Measurements from ENCODE around the gene OR6C3.
"Not testable (repeated sequence)": the region's sequence is repeated elsewhere in the genome, so short reads cannot be mapped to it uniquely, and the experiment has no call there.

The OR6C3 gene

DNA sequence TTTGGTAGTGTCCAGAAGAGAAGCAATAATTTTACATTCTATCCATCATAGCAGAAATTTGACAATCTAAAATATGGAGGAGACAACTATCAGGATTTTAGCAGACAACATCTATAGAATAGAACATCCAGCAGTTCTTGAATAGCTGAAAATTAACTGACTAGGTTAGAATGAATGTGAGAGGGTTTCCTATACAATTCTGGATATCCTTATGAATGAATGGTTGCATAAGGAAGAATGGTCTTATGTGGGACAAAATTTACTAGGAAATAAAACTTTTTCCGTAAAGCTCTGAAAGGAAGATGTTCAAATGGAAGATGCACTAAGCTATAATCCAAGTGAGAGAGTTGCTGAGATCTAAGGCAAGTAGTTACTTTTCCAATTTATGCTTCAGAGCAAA is at the start of gene OR6C3:
OR6C3 (plus strand) TSS at position 301 of the 400 bp plus-strand sequence. CDS start 955 bp downstream, outside the sequence.
- no peak for DNase-seq (ENCODE audit: extremely low read depth in 1 of 2, low read depth in 1 of 2)

GRCh38 chr12:55280991-55281390 is 49.6 kb upstream of the OR6C3 start:
- no peak for DNase-seq (ENCODE audit: extremely low read depth in 1 of 2, low read depth in 1 of 2)

DNA sequence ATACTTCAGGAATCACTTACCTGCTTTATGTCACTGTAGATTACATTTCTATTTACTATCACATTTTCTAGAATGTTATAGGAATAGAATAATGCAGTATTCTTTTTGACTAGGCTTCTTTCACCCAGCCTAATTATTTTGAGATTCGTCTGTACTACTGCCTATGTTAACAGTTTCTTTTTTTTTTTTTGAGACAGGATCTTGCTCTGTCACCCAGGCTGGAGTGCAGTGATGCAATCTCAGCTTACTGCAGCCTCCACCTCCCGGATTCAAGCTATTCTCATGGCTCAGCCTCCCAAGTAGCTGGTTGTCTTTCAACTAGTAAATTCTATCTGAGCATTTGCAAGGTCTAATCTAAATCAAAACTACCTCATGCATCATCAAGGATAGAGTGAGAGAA is 40.5 kb upstream of the OR6C3 start:
- DNase-seq (ENCODE audit: extremely low read depth in 1 of 2, low read depth in 1 of 2): no peak

DNA sequence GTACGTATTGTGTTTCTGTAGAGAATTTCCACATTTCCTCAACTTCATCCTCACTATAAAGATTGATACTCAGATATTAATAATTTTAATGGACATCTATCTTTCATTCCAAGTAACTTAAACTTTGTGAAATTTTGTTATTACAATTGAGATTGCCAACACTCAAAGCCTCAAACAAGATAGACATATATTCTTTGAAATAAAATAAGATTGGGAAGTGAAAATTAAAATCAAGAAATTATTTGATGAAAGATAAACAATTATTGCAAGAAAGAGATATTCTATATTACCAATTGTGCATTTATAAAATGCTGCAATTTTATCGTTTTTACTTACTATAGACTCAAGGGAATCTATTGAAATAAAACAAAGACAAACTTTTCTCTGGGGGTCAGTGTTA is 34.1 kb upstream of the OR6C3 start, which contains the start of gene OR6C6:
OR6C6 (minus strand) TSS at position 101 of the 400 bp plus-strand sequence. CDS start 1,337 bp downstream, outside the sequence.
- no peak for DNase-seq (ENCODE audit: extremely low read depth in 1 of 2, low read depth in 1 of 2)

DNA sequence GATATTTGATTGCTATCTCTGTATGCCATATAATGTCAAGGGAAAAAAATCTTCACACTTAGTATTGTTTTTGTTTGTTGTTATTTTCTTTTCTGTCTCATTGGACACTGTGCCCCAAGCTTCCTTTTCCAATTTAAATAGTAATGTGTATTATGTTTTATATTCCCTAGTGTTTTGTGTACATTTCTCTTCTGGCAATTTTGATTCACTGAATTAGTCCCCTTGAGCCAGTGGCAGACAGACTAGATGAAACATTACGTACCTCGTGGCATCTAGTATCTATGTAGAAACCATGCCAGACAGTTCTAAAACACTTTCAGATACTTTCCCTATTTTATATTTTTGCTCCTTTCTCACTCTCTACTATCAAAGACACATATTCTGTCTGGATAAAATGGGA is 16.5 kb upstream of the OR6C3 start, which contains the start of gene OR6C1:
OR6C1 (plus strand) TSS at position 301 of the 400 bp plus-strand sequence. CDS start 6,257 bp downstream, outside the sequence.
- DNase-seq (ENCODE audit: extremely low read depth in 1 of 2, low read depth in 1 of 2): no peak

DNA sequence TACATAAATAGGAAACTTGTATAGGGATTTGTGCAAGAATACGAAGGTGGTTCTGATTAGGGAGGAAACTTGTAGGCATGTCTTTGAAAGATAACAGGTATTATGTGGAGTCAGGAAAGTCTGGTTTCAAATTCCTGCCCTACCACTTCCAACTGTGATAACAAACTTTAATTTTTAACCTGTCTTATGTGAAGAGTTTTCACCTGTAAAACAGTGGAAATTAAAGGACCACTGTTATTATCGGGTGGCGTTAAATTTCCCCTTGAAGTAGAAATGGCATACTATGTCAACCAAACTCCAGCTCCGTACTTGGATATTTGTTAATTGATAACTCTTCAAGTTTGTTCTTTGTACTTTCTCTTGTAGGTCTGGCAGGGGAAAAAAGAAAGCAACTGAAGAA is 10.3 kb upstream of the OR6C3 start:
- no peak for DNase-seq (ENCODE audit: extremely low read depth in 1 of 2, low read depth in 1 of 2)

GRCh38 chr12:55325801-55326200 is 4.7 kb upstream of the OR6C3 start:
- DNase-seq (ENCODE audit: extremely low read depth in 1 of 2, low read depth in 1 of 2): not testable (repeated sequence)

DNA sequence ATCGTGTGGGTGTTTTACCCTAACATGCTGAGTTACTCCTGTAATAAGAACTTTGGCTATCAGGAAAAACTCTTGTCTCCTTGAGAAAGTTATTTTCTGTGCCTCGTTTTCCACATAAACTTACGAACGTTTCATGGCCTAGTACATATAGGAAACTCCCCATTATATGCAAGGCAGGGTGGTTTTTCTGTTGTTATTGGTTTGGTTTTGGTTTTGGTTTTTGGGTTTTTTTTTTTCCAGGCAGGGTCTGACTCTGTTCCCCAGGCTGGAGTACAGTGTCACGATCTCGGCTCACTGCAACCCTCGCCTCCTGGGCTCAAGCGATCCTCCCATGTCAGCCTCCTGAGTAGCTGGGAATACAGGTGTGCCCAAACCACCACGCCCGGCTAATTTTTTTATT is 5.5 kb downstream of the OR6C3 start:
- DNase-seq (ENCODE audit: extremely low read depth in 1 of 2, low read depth in 1 of 2): no peak

DNA sequence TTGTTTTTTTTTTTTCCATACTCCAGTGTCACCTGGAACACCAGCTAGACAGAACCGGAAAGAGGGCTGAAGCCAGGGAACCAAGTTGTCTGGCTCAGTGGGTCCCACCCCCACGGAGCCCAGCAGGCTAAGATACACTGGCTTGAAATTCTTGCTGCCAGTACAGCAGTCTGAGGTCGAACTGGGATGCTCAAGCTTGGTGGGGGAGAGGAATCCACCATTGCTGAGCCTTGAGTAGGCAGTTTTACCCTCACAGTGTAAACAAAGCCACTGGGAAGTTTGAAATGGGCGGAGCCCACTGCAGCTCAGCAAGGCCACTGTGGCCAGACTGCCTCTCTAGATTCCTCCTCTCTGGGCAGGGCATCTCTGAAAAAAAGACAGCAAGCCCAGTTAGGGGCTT is 24.8 kb downstream of the OR6C3 start:
- not testable (repeated sequence) for DNase-seq (ENCODE audit: extremely low read depth in 1 of 2, low read depth in 1 of 2)

DNA sequence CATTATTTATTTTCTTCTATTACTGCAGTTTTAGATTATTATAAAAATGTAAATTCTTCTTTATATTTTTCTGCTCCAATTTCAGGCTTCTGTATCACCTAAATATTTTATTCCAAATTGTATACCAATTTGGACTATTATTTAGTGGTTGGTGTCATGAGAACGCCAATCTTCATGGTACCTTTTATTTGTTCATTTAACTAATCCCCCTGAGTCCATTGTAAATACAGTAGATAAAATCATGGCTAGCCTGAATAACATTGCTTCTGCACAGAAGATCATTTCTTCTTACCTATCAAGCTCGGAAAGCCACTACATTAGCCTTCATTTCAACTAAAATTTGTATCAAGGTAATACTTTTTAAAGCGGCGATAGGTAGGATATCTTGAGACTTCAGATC is 32.1 kb downstream of the OR6C3 start, which contains the start of gene OR6C75:
OR6C75 (plus strand) TSS at position 301 of the 400 bp plus-strand sequence. CDS start 2,136 bp downstream, outside the sequence.
- DNase-seq (ENCODE audit: extremely low read depth in 1 of 2, low read depth in 1 of 2): no peak

GRCh38 chr12:55365086-55365485 is 34.5 kb downstream of the OR6C3 start:
- no peak for DNase-seq (ENCODE audit: extremely low read depth in 1 of 2, low read depth in 1 of 2)

GRCh38 chr12:55372521-55372920 is 42.0 kb downstream of the OR6C3 start:
- DNase-seq (ENCODE audit: extremely low read depth in 1 of 2, low read depth in 1 of 2): no peak

Data from stimulated activated CD8-positive, alpha-beta memory T cell treated with anti-CD3 and anti-CD28 coated beads, Interleukin-7, amount 100 ng/mL, for 48 hours (primary cell).